ENCODE data around the gene MOB1A.

The MOB1A gene

GRCh38 chr2:74119912-74120825 lies 58.5 kb downstream of the MOB1A start:
- no peaks in the 10 kb centered on the region for H3K27me3 ChIP-seq (ENCODE audit: insufficient read depth, low read length, poor library complexity)
- TF ChIP-seq EZH2 (IDR thresholded peaks at IDR 0.05; ENCODE audit: borderline replicate concordance, low read depth, low read length, severe bottlenecking) (no peak), CTCF (IDR thresholded peaks at IDR 0.05; ENCODE audit: borderline replicate concordance, extremely low read depth, low read length, poor library complexity, severe bottlenecking) (peak; percentile 70)
- H3K36me3 ChIP-seq (ENCODE audit: insufficient read depth, low read length): no peaks in the 10 kb centered on the region
- no peaks in the 10 kb centered on the region for H4K20me1 ChIP-seq (ENCODE audit: insufficient read depth, low read length)
- peak overlapping the region; percentile 74 for H3K4me2 ChIP-seq (ENCODE audit: insufficient read depth, low read length)
- peak overlapping the region; percentile 94 for H3K27ac ChIP-seq (ENCODE audit: low read length)
- H3K9ac ChIP-seq (ENCODE audit: low read depth, low read length): peak overlapping the region; percentile 63
- peak overlapping the region; percentile 49 to 61 for H3K4me3 ChIP-seq (ENCODE audit: low read depth in 1 of 2, low read length in 2 of 2)
- ATAC-seq (ENCODE audit: insufficient read depth, low read depth): peak; percentile 97
- peak overlapping the region; percentile 72 for H2AFZ ChIP-seq (ENCODE audit: low read depth, low read length)
- H3K4me1 ChIP-seq (ENCODE audit: insufficient read depth, low read length): peaks cover 16% of the 10 kb centered on the region
- no peaks in the 10 kb centered on the region for H3K79me2 ChIP-seq (ENCODE audit: insufficient read depth, low read length)
- peak; percentile 84 for DNase-seq
- peaks cover 13% of the 10 kb centered on the region for H3K9me3 ChIP-seq (ENCODE audit: insufficient read depth, low read length, severe bottlenecking)

GRCh38 chr2:74119339-74119738 lies 59.3 kb downstream of the MOB1A start:
- Histone ChIP-seq H2AFZ (ENCODE audit: low read depth, low read length) (peak overlapping the region; percentile 72), H3K4me1 (ENCODE audit: insufficient read depth, low read length) (peaks cover 16% of the 10 kb centered on the region), H3K27ac (ENCODE audit: low read length) (no peak overlapping the region), H3K9me3 (ENCODE audit: insufficient read depth, low read length, severe bottlenecking) (peaks cover 13% of the 10 kb centered on the region), H4K20me1 (ENCODE audit: insufficient read depth, low read length) (no peaks in the 10 kb centered on the region), H3K36me3 (ENCODE audit: insufficient read depth, low read length) (no peaks in the 10 kb centered on the region), H3K4me2 (ENCODE audit: insufficient read depth, low read length) (peak overlapping the region; percentile 74), H3K27me3 (ENCODE audit: insufficient read depth, low read length, poor library complexity) (no peaks in the 10 kb centered on the region), H3K4me3 (ENCODE audit: low read depth in 1 of 2, low read length in 2 of 2) (peak overlapping the region; percentile 11 to 61; a peak in 2 of 4 replicates), H3K79me2 (ENCODE audit: insufficient read depth, low read length) (no peaks in the 10 kb centered on the region), H3K9ac (ENCODE audit: low read depth, low read length) (peak overlapping the region; percentile 63; the same call in 1 of the 2 replicates)
- TF ChIP-seq CTCF (IDR thresholded peaks at IDR 0.05; ENCODE audit: borderline replicate concordance, extremely low read depth, low read length, poor library complexity, severe bottlenecking) (peak; percentile 30), EZH2 (IDR thresholded peaks at IDR 0.05; ENCODE audit: borderline replicate concordance, low read depth, low read length, severe bottlenecking) (no peak)
- DNase-seq: no peak
- ATAC-seq (ENCODE audit: insufficient read depth, low read depth): no peak

GRCh38 chr2:74111380-74111779 lies 67.3 kb downstream of the MOB1A start:
- Histone ChIP-seq H3K79me2 (ENCODE audit: insufficient read depth, low read length) (no peaks in the 10 kb centered on the region), H3K4me2 (ENCODE audit: insufficient read depth, low read length) (no peak overlapping the region), H3K9ac (ENCODE audit: low read depth, low read length) (no peak overlapping the region), H2AFZ (ENCODE audit: low read depth, low read length) (no peak overlapping the region), H3K27me3 (ENCODE audit: insufficient read depth, low read length, poor library complexity) (no peaks in the 10 kb centered on the region), H3K36me3 (ENCODE audit: insufficient read depth, low read length) (no peaks in the 10 kb centered on the region), H3K4me1 (ENCODE audit: insufficient read depth, low read length) (no peaks in the 10 kb centered on the region), H3K9me3 (ENCODE audit: insufficient read depth, low read length, severe bottlenecking) (no peaks in the 10 kb centered on the region), H3K4me3 (ENCODE audit: low read depth in 1 of 2, low read length in 2 of 2) (no peak overlapping the region), H3K27ac (ENCODE audit: low read length) (no peak overlapping the region), H4K20me1 (ENCODE audit: insufficient read depth, low read length) (no peaks in the 10 kb centered on the region)
- no peak for ATAC-seq (ENCODE audit: insufficient read depth, low read depth)
- DNase-seq: no peak
- TF ChIP-seq CTCF (IDR thresholded peaks at IDR 0.05; ENCODE audit: borderline replicate concordance, extremely low read depth, low read length, poor library complexity, severe bottlenecking) (no peak), EZH2 (IDR thresholded peaks at IDR 0.05; ENCODE audit: borderline replicate concordance, low read depth, low read length, severe bottlenecking) (no peak)

Data from DND-41 (cell line).